H9 (cell line): ENCODE results near the gene TSPAN9. TPM values are rescaled to one million over a fixed set of nuclear protein-coding genes. Genes with fewer than 3 reads are reported as not detected.

Source experiments
- DNase-seq: peaks from one replicate; pipeline ENCODE4 v3.0.0-alpha.2; 2017
- H2AFZ ChIP-seq: one replicate; pipeline ENCODE4 v1.6.1; 2013; ENCODE audit warnings: mild to moderate bottlenecking, low read length, control low read depth, moderate library complexity
- H2AK5ac ChIP-seq: 2 replicates; pipeline ENCODE4 v1.6.1; 2013; ENCODE audit warnings: low read length, control low read depth, mixed read lengths; ENCODE audit not compliant: insufficient read length
- H2BK120ac ChIP-seq: one replicate; pipeline ENCODE4 v1.6.1; 2013; ENCODE audit warnings: low read depth, mild to moderate bottlenecking, low read length, control low read depth, inconsistent platforms; ENCODE audit not compliant: poor library complexity, severe bottlenecking
- H2BK12ac ChIP-seq: 2 replicates; pipeline ENCODE4 v1.6.1; 2013; ENCODE audit warnings: low read length, control low read depth, mixed read lengths, low read depth; ENCODE audit not compliant: insufficient read length
- H2BK15ac ChIP-seq: 2 replicates; pipeline ENCODE4 v1.6.1; 2013; ENCODE audit warnings: low read depth, low read length, control low read depth
- H2BK20ac ChIP-seq: one replicate; pipeline ENCODE4 v1.6.1; 2013; ENCODE audit warnings: low read depth, mild to moderate bottlenecking, low read length, control low read depth, inconsistent platforms; ENCODE audit not compliant: poor library complexity, severe bottlenecking
- H2BK5ac ChIP-seq: 2 replicates; pipeline ENCODE4 v1.6.1; 2013; ENCODE audit warnings: low read length, control low read depth, mixed read lengths; ENCODE audit not compliant: insufficient read length
- H3K14ac ChIP-seq: 2 replicates; pipeline ENCODE4 v1.6.1; 2013; ENCODE audit warnings: low read length, control low read depth; ENCODE audit not compliant: insufficient read depth
- H3K18ac ChIP-seq: 2 replicates; pipeline ENCODE4 v1.6.1; 2013; ENCODE audit warnings: low read depth, mild to moderate bottlenecking, mixed read lengths, low read length, control low read depth; ENCODE audit not compliant: insufficient read length
- H3K23ac ChIP-seq: 2 replicates; pipeline ENCODE4 v1.6.1; 2013; ENCODE audit warnings: low read length, control low read depth, mixed read lengths, low read depth; ENCODE audit not compliant: insufficient read length
- H3K23me2 ChIP-seq: 2 replicates; pipeline ENCODE4 v1.6.1; 2013; ENCODE audit warnings: low read depth, mild to moderate bottlenecking, mixed read lengths, low read length, control low read depth; ENCODE audit not compliant: insufficient read length, poor library complexity, severe bottlenecking
- H3K27ac ChIP-seq: 2 replicates; pipeline ENCODE4 v1.5.1; 2013; ENCODE audit warnings: low read length, control low read depth, mixed read lengths, low read depth; ENCODE audit not compliant: insufficient read length
- H3K27me3 ChIP-seq: 2 replicates; pipeline ENCODE4 v1.6.1; 2013; ENCODE audit warnings: low read length, control low read depth, inconsistent platforms; ENCODE audit not compliant: insufficient read depth
- H3K4ac ChIP-seq: 2 replicates; pipeline ENCODE4 v1.6.1; 2013; ENCODE audit warnings: low read depth, mild to moderate bottlenecking, control low read depth, inconsistent platforms, low read length, moderate library complexity
- H3K4me1 ChIP-seq: 2 replicates; pipeline ENCODE4 v1.6.1; 2013; ENCODE audit warnings: low read length, control low read depth, inconsistent platforms; ENCODE audit not compliant: insufficient read depth
- H3K4me2 ChIP-seq: 2 replicates; pipeline ENCODE4 v1.6.1; 2013; ENCODE audit warnings: low read length, control low read depth, mixed read lengths; ENCODE audit not compliant: insufficient read length, insufficient read depth
- H3K56ac ChIP-seq: 2 replicates; pipeline ENCODE4 v1.6.1; 2013; ENCODE audit warnings: low read depth, mild to moderate bottlenecking, mixed read lengths, low read length, control low read depth; ENCODE audit not compliant: insufficient read length
- H3K79me1 ChIP-seq: 2 replicates; pipeline ENCODE4 v1.6.1; 2013; ENCODE audit warnings: low read depth, mild to moderate bottlenecking, moderate library complexity, low read length, control low read depth, inconsistent platforms; ENCODE audit not compliant: insufficient read depth, poor library complexity, severe bottlenecking
- H3K79me2 ChIP-seq: 2 replicates; pipeline ENCODE4 v1.6.1; 2013; ENCODE audit warnings: low read length, control low read depth, inconsistent platforms; ENCODE audit not compliant: insufficient read depth
- H3K9ac ChIP-seq: 2 replicates; pipeline ENCODE4 v1.6.1; 2013; ENCODE audit warnings: low read length, control low read depth, mixed read lengths; ENCODE audit not compliant: insufficient read length; ENCODE audit errors: extremely low read depth
- H3K9me3 ChIP-seq: one replicate; pipeline ENCODE4 v1.6.1; 2013; ENCODE audit warnings: low read depth, low read length, inconsistent platforms; ENCODE audit not compliant: control insufficient read depth
- H3T11ph ChIP-seq: one replicate; pipeline ENCODE4 v1.6.1; 2013; ENCODE audit warnings: mild to moderate bottlenecking, low read length, control low read depth, inconsistent platforms
- H4K20me1 ChIP-seq: one replicate; pipeline ENCODE4 v1.6.1; 2013; ENCODE audit not compliant: control insufficient read depth, insufficient read length, insufficient read depth
- H4K5ac ChIP-seq: 2 replicates; pipeline ENCODE4 v1.6.1; 2013; ENCODE audit warnings: low read depth, mild to moderate bottlenecking, mixed read lengths, low read length, control low read depth; ENCODE audit not compliant: insufficient read length
- H4K8ac ChIP-seq: replicated peaks from 2 replicates; pipeline ENCODE4 v1.6.1; 2013; ENCODE audit warnings: low read length, control low read depth, mixed read lengths, low read depth; ENCODE audit not compliant: insufficient read length
- H4K91ac ChIP-seq: 2 replicates; pipeline ENCODE4 v1.6.1; 2013; ENCODE audit warnings: low read depth, mild to moderate bottlenecking, moderate library complexity, mixed read lengths, low read length, control low read depth; ENCODE audit not compliant: insufficient read length
- H3K27ac Mint-ChIP-seq, 3 experiments: 2 replicates in 2 of 3; 3 replicates in 1 of 3; pipeline ENCODE4 v1.8.0; 2020 to 2021; ENCODE audit warnings: mixed read lengths in 3 of 3, mild to moderate bottlenecking in 1 of 3, moderate library complexity in 1 of 3
- H3K27me3 Mint-ChIP-seq: 2 replicates; pipeline ENCODE4 v1.8.0; 2021; ENCODE audit warnings: low read depth, mild to moderate bottlenecking, moderate library complexity, mixed read lengths
- H3K36me3 Mint-ChIP-seq, 3 experiments: 2 replicates in 2 of 3; 3 replicates in 1 of 3; pipeline ENCODE4 v1.8.0; 2020 to 2021; ENCODE audit warnings: low read depth in 3 of 3, mixed read lengths in 3 of 3; ENCODE audit not compliant: insufficient read depth in 1 of 3
- H3K4me1 Mint-ChIP-seq, 2 experiments: 2 replicates each; pipeline ENCODE4 v1.8.0; 2020; ENCODE audit warnings: mixed read lengths in 2 of 2
- H3K4me3 Mint-ChIP-seq, 2 experiments: 2 replicates in 1 of 2; 3 replicates in 1 of 2; pipeline ENCODE4 v1.8.0; 2020 to 2021; ENCODE audit warnings: mild to moderate bottlenecking in 2 of 2, mixed read lengths in 2 of 2, moderate library complexity in 1 of 2
- H3K9me3 Mint-ChIP-seq, 2 experiments: 2 replicates in 1 of 2; 3 replicates in 1 of 2; pipeline ENCODE4 v1.8.0; 2020; ENCODE audit warnings: mild to moderate bottlenecking in 2 of 2, mixed read lengths in 2 of 2, moderate library complexity in 1 of 2
- WGBS: extraction: QIAGEN DNeasy Blood & Tissue Kit; methylation state at CpG from one replicate; pipeline ENCODE4 v1.1.7; 2013; ENCODE audit warnings: missing lambda C conversion rate, low lambda C conversion rate, mixed read lengths; ENCODE audit not compliant: insufficient read length; ENCODE audit errors: extremely low coverage; 5-methylcytosine and 5-hydroxymethylcytosine counted together
- total RNA-seq: library from RNA; stranded (reverse); gene quantifications from 2 replicates; pipeline ENCODE4 v1.2.1, GENCODE V29; 2021
- TF ChIP-seq, protein P1 (sequence below): fragments of 200-600 bp; sonication (generic); conservative IDR thresholded peaks from 3 replicates; pipeline ENCODE4 v1.8.0; 2021; ENCODE audit warnings: antibody characterized with exemption, mild to moderate bottlenecking

Gene TSPAN9
- total RNA-seq, 1 experiment from 2014 or later: 19.0 TPM

DNA sequence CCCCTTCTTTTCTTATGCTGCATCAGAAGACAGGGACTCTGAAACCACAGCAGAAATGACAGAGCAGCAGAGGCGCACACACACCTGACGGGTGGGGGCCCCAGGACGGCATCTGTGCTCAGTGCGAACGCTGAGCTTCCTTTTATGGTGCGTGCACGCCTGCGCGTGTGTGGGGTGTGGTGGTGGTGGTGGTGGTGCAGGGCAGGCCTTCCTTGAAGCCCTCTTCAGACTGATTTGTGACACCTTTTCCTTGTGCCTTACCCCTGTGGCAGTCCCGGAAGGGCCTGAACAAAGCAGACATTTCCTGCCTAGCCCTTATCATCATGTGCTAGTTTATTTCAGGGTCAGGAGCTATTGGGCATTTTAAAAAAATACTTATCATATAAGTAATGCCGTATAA lies 75.7 kb downstream of the TSPAN9 start:
- no peak for DNase-seq
- no peak overlapping the region for H4K91ac ChIP-seq
- H3K4me2 ChIP-seq: no peak overlapping the region
- no peaks in the 10 kb centered on the region for H3K23me2 ChIP-seq
- no peak overlapping the region for H2AK5ac ChIP-seq
- no peaks in the 10 kb centered on the region for H3K79me2 ChIP-seq
- H2AFZ ChIP-seq: no peak overlapping the region
- no peak overlapping the region for H3K4ac ChIP-seq
- TF ChIP-seq, protein P1, sequence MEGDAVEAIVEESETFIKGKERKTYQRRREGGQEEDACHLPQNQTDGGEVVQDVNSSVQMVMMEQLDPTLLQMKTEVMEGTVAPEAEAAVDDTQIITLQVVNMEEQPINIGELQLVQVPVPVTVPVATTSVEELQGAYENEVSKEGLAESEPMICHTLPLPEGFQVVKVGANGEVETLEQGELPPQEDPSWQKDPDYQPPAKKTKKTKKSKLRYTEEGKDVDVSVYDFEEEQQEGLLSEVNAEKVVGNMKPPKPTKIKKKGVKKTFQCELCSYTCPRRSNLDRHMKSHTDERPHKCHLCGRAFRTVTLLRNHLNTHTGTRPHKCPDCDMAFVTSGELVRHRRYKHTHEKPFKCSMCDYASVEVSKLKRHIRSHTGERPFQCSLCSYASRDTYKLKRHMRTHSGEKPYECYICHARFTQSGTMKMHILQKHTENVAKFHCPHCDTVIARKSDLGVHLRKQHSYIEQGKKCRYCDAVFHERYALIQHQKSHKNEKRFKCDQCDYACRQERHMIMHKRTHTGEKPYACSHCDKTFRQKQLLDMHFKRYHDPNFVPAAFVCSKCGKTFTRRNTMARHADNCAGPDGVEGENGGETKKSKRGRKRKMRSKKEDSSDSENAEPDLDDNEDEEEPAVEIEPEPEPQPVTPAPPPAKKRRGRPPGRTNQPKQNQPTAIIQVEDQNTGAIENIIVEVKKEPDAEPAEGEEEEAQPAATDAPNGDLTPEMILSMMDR: no peak
- H4K5ac ChIP-seq: no peak overlapping the region
- H3K27ac ChIP-seq: no peak overlapping the region
- no peak overlapping the region for H3K56ac ChIP-seq
- H2BK12ac ChIP-seq: no peak overlapping the region
- no peak overlapping the region for H3K9ac ChIP-seq
- no peak overlapping the region; the same call in 1 of the 2 replicates for H3K14ac ChIP-seq
- no peaks in the 10 kb centered on the region for H3K27me3 ChIP-seq
- no peak overlapping the region for H2BK15ac ChIP-seq
- H2BK5ac ChIP-seq: no peak overlapping the region
- Mint-ChIP-seq H3K27ac (peak overlapping the region in 1 of 3 experiments; percentile 86; a peak in 1 of 7 replicates), H3K27me3 (0 out of 2 replicates have a peak, but pooled peaks cover 1% of the 10 kb centered on the region), H3K9me3 (no peaks in the 10 kb centered on the region), H3K4me3 (no peak overlapping the region), H3K36me3 (no peaks in the 10 kb centered on the region), H3K4me1 (peaks cover 51 to 66% of the 10 kb centered on the region in 2 experiments)
- no peak overlapping the region for H2BK120ac ChIP-seq
- H3K79me1 ChIP-seq: no peaks in the 10 kb centered on the region
- WGBS: no CpG with 5 or more reads among the region's 11 CpGs
- H2BK20ac ChIP-seq: no peak overlapping the region
- no peak overlapping the region for H3K18ac ChIP-seq
- no peak overlapping the region for H3K23ac ChIP-seq
- H4K8ac ChIP-seq: no peak overlapping the region
- no peaks in the 10 kb centered on the region for H3K9me3 ChIP-seq
- no peaks in the 10 kb centered on the region for H4K20me1 ChIP-seq
- peaks cover 9% of the 10 kb centered on the region; the same call in 1 of the 2 replicates for H3K4me1 ChIP-seq
- H3T11ph ChIP-seq: no peak overlapping the region
